B cell (primary cell): ENCODE data around the gene APBA2. TPM values are rescaled to one million over a fixed set of nuclear protein-coding genes. Genes with fewer than 3 reads are reported as not detected.

Experiments
- ATAC-seq: fragments of 200-7000 bp; cut with Tn5 transposase; one replicate; pipeline ENCODE4 v1.10.0; 2021; ENCODE audit warnings: low read depth, mild to moderate bottlenecking, moderate number of reproducible peaks, moderate library complexity
- CTCF ChIA-PET: fragments of 350-600 bp; sonication (Branson Sonifier 250); formaldehyde crosslinking; loops from one replicate; lab custom pipeline; 2021; ENCODE audit warnings: antibody characterized with exemption, inconsistent platforms; lab: Charles Lee
- POLR2A ChIA-PET: fragments of 350-600 bp; sonication (Branson Sonifier 250); formaldehyde crosslinking; loops from one replicate; lab custom pipeline; 2021; ENCODE audit warnings: antibody characterized with exemption; lab: Charles Lee
- DNase-seq: peaks from one replicate; pipeline ENCODE4 v3.0.0; 2013
- H2AFZ ChIP-seq: 2 replicates; pipeline ENCODE4 v1.6.1; 2012; ENCODE audit warnings: mild to moderate bottlenecking, low read depth, low read length; ENCODE audit not compliant: insufficient read depth, poor library complexity, severe bottlenecking
- H3K27ac ChIP-seq, 2 donors: 1 replicate in 1 of 2; 2 replicates in 1 of 2; pipeline ENCODE4 v1.5.1; 2012 to 2013; ENCODE audit warnings: low read length in 2 of 2, mild to moderate bottlenecking in 2 of 2, moderate library complexity in 1 of 2
- H3K27me3 ChIP-seq, 4 experiments: fragments of 200-600 bp in 1 of 4; sonication (generic) in 1 of 4; replicated peaks in 1 of 4; 1 replicate in 2 of 4; 2 replicates in 2 of 4; pipeline versions ENCODE4 v1.6.1 to v1.7.0; 2013 to 2016; ENCODE audit warnings: low read length in 3 of 4, mild to moderate bottlenecking in 2 of 4, mixed read lengths in 1 of 4, moderate library complexity in 1 of 4; ENCODE audit not compliant: insufficient read depth in 4 of 4, control insufficient read depth in 3 of 4; ENCODE audit errors: control extremely low read depth in 1 of 4
- H3K36me3 ChIP-seq, 2 experiments: replicated peaks in 1 of 2; 1 replicate in 1 of 2; 2 replicates in 1 of 2; pipeline versions ENCODE4 v1.6.1 to v1.7.1; 2013; ENCODE audit warnings: low read length in 1 of 2; ENCODE audit not compliant: insufficient read depth in 2 of 2, control insufficient read depth in 1 of 2; ENCODE audit errors: control extremely low read depth in 1 of 2, extremely low read depth in 1 of 2
- H3K4me1 ChIP-seq, 2 donors: fragments of 200-600 bp in 1 of 2; sonication (generic) in 1 of 2; 1 replicate in 1 of 2; 2 replicates in 1 of 2; pipeline versions ENCODE4 v1.5.1 to v1.6.1; 2013 to 2017; ENCODE audit warnings: low read length in 2 of 2; ENCODE audit not compliant: control insufficient read depth in 2 of 2, insufficient read depth in 2 of 2
- H3K4me2 ChIP-seq: replicated peaks from 2 replicates; pipeline ENCODE3; 2012; ENCODE audit warnings: mild to moderate bottlenecking, low read depth, low read length; ENCODE audit not compliant: poor library complexity, severe bottlenecking
- H3K4me3 ChIP-seq, 5 experiments: fragments of 200-600 bp in 1 of 5; sonication (generic) in 1 of 5; 1 replicate in 3 of 5; 2 replicates in 2 of 5; pipeline versions ENCODE4 v1.5.1 to v1.7.0; 2011 to 2016; ENCODE audit warnings: low read length in 4 of 5, mild to moderate bottlenecking in 4 of 5, low read depth in 2 of 5, control low read depth in 1 of 5, moderate library complexity in 1 of 5; ENCODE audit not compliant: insufficient read depth in 1 of 5; ENCODE audit errors: control extremely low read depth in 1 of 5, extremely low read depth in 1 of 5
- H3K79me2 ChIP-seq: fragments of 200-600 bp; sonication (generic); one replicate; pipeline ENCODE4 v1.6.0; 2016; ENCODE audit warnings: low read length; ENCODE audit not compliant: control insufficient read depth, insufficient read depth
- H3K9ac ChIP-seq: fragments of 200-600 bp; sonication (generic); 2 replicates; pipeline ENCODE4 v1.6.1; 2017; ENCODE audit warnings: mild to moderate bottlenecking, low read length, moderate library complexity
- H3K9me3 ChIP-seq, 3 donors: one replicate each; pipeline versions ENCODE4 v1.6.1 to v1.7.1; 2013; ENCODE audit warnings: low read length in 2 of 3; ENCODE audit not compliant: control insufficient read depth in 2 of 3, insufficient read depth in 1 of 3; ENCODE audit errors: control extremely low read depth in 1 of 3
- H4K20me1 ChIP-seq: 2 replicates; pipeline ENCODE4 v1.6.0; 2012; ENCODE audit warnings: mild to moderate bottlenecking, low read length; ENCODE audit not compliant: insufficient read depth, control insufficient read depth, poor library complexity, severe bottlenecking
- H3K27ac Mint-ChIP-seq: one replicate; pipeline ENCODE4 v1.8.0; 2021; ENCODE audit warnings: mixed read lengths
- H3K27me3 Mint-ChIP-seq: one replicate; pipeline ENCODE4 v1.8.0; 2021; ENCODE audit warnings: mixed read lengths
- H3K4me1 Mint-ChIP-seq: one replicate; pipeline ENCODE4 v1.8.0; 2021; ENCODE audit warnings: mixed read lengths
- H3K4me3 Mint-ChIP-seq: one replicate; pipeline ENCODE4 v1.8.0; 2021; ENCODE audit warnings: mixed read lengths
- H3K9me3 Mint-ChIP-seq: one replicate; pipeline ENCODE4 v1.8.0; 2022; ENCODE audit warnings: mixed read lengths; ENCODE audit not compliant: insufficient read depth
- CTCF ChIP-seq: fragments of 200-600 bp; IDR thresholded peaks from one replicate; pipeline ENCODE4 v1.8.0; 2022; ENCODE audit warnings: antibody characterized with exemption, mild to moderate bottlenecking
- EZH2 ChIP-seq: IDR thresholded peaks from 2 replicates; pipeline ENCODE4 v1.6.1; 2012; ENCODE audit warnings: borderline replicate concordance, low read depth, mild to moderate bottlenecking, moderate library complexity, low read length; ENCODE audit not compliant: insufficient read depth, poor library complexity, severe bottlenecking
- WGBS: methylation state at CpG from one replicate; pipeline ENCODE4 v1.1.5; 2013; ENCODE audit warnings: missing lambda C conversion rate; ENCODE audit not compliant: insufficient coverage; 5-methylcytosine and 5-hydroxymethylcytosine counted together
- intact Hi-C: fragments of 100-400 bp; cut with micrococcal nuclease; formaldehyde crosslinking; loops from one replicate; pipeline ENCODE4 v1.10.0; 2022
- polyA plus RNA-seq: library from polyadenylated mRNA; depleted of rRNA; stranded (reverse); fragments of >200 nt; gene quantifications from 2 replicates; pipeline ENCODE4 v1.2.3, GENCODE V29; 2012
- total RNA-seq, 2 donors: library from RNA; stranded (reverse); fragments of 120-200 nt in 1 of 2; gene quantifications; 1 replicate in 1 of 2; 2 replicates in 1 of 2; pipeline versions ENCODE4 v1.2.3 to v1.2.4, GENCODE V29; 2013 to 2022

APBA2 gene
- total and polyA plus RNA-seq, 2 donors (not counting 1 experiment from before 2014, with no cell fraction given): 0.19 TPM; not detected in 1

- Histone ChIP-seq H3K27me3 (no peaks in the 10 kb centered on the region), H4K20me1 (no peaks in the 10 kb centered on the region), H3K27ac (no peak overlapping the region), H3K4me3 (no peak overlapping the region), H3K4me1 (no peaks in the 10 kb centered on the region), H3K9ac (no peak overlapping the region), H2AFZ (no peak overlapping the region), H3K79me2 (no peaks in the 10 kb centered on the region), H3K4me2 (no peak overlapping the region), H3K9me3 (peaks cover 0 to 3% (median 0%) of the 10 kb centered on the region in 3 donors), H3K36me3 (no peaks in the 10 kb centered on the region)
- intact Hi-C loops: no loop called here
- TF ChIP-seq CTCF: no peak
- no peak for TF ChIP-seq EZH2
- Mint-ChIP-seq H3K9me3 (no peaks in the 10 kb centered on the region), H3K4me1 (no peaks in the 10 kb centered on the region), H3K27me3 (peaks cover 6% of the 10 kb centered on the region), H3K27ac (no peak overlapping the region), H3K4me3 (no peak overlapping the region)
- CTCF ChIA-PET: no interaction called here
- POLR2A ChIA-PET: no interaction called here
- DNase-seq (no peak), ATAC-seq (no peak)
- 95% methylated on average over 18 of the region's 18 CpGs for WGBS
Measured at GRCh38 chr15:28914483-28915023, 28.8 kb downstream of the APBA2 start.

GRCh38 chr15:28915041-28915810 lies 29.5 kb downstream of the APBA2 start:
- Mint-ChIP-seq H3K27ac (no peak overlapping the region), H3K9me3 (no peaks in the 10 kb centered on the region), H3K4me3 (no peak overlapping the region), H3K27me3 (peaks cover 6% of the 10 kb centered on the region), H3K4me1 (no peaks in the 10 kb centered on the region)
- WGBS: 96% methylated on average over 3 of the region's 3 CpGs
- intact Hi-C loops: no loop called here
- H4K20me1 ChIP-seq: no peaks in the 10 kb centered on the region
- no peak overlapping the region for H3K9ac ChIP-seq
- no peaks in the 10 kb centered on the region for H3K27me3 ChIP-seq
- POLR2A ChIA-PET: no interaction called here
- no peak overlapping the region for H3K27ac ChIP-seq
- ATAC-seq (no peak), DNase-seq (no peak)
- no peak overlapping the region for H2AFZ ChIP-seq
- CTCF ChIA-PET: no interaction called here
- peaks cover 0 to 3% (median 0%) of the 10 kb centered on the region in 3 donors for H3K9me3 ChIP-seq
- no peaks in the 10 kb centered on the region for H3K79me2 ChIP-seq
- TF ChIP-seq CTCF (no peak), EZH2 (no peak)
- H3K4me3 ChIP-seq: no peak overlapping the region
- H3K4me1 ChIP-seq: no peaks in the 10 kb centered on the region
- H3K4me2 ChIP-seq: no peak overlapping the region
- no peaks in the 10 kb centered on the region for H3K36me3 ChIP-seq
